G401 (cell line): Measurements from ENCODE around the gene PLAA. TPM values are rescaled to one million over a fixed set of nuclear protein-coding genes. Genes with fewer than 3 reads are reported as not detected.

Source experiments
- DNase-seq: peaks from one replicate; pipeline ENCODE4 v3.0.0-alpha.2; 2015; ENCODE audit warnings: low spot score
- in situ Hi-C: cut with HindIII; loops from 2 replicates; pipeline ENCODE4 v1.10.0; 2016; ENCODE audit warnings: low sequenced_read_pairs, mixed read lengths
- total RNA-seq: library from RNA; depleted of rRNA; stranded (reverse); fragments of >200 nt; shearing (Covaris generic); gene quantifications from 2 replicates; pipeline ENCODE4 v1.2.3, GENCODE V29; 2014; rRNA removed

Gene PLAA
- 19.8 and 23.4 TPM in 2 replicates for total RNA-seq

DNA sequence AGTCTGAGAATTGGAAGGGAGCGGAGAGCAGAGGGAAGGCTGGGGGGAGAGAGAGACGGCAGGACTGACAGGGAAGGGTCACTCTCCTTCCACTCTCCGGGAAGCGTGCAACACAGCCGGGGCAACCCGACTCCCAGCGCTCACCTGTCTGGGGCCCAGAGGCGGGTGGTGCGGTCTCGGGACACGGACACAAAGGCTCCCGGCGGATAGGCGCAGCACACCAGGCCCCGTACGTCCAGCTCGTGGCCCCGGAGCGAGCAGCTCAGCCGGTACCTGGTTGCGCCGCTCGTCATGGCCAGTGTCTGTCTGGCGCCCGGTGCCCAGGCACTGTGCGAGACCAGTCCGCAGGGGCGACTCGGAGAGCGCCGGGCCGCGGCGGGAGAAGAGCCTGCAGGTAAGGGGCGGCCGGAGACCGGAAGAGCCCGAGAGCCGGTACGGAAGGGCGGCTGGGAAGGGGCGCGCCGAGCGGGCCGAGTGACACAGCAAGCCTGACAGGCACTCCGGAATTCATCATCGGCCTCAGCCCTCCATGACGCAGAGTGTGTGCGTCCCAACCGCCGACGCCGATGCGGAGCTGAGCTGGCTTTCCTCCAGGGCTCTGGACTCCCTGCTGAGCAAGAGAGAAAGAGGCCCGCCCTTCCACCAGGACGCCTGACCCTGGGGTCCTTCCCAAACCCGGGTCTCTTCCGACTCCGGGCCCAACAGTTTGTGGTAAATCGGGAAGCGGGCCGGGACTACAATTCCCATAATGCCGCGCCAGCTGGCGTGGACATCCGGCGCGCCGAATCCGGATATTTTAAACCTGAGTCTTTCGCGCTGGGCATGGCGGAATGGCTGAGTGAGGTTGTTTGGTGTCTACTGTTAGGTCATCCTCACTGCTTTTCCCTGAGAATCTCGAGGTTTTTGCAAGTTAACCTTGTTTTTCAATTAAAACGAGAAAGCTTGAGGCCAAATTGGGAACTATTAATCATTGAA lies at the start of gene PLAA:
Gene PLAA (minus strand): TSS at position 490 of the 975 bp plus-strand sequence. CDS start 197 bp downstream, at position 293.
- peak; percentile 91 for DNase-seq
- in situ Hi-C loops: no loop called here

DNA sequence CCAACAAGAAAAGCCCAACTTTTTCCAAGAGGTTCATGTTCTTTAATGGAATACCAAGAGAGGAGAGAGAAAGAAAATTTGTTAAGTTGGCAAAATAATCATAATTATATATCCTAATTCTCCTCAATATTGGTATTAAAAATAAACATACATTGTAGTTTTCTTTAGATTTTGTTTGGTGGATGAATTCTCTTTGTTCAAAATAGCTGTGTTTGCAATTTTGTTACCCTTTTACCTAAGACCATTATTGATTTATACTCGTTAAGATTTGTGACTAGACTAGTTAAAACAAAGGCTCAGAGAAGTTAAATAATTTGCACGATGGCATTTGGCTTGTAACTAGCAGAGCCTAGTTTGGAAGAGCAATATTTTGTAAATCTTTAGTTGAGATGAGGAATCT lies 48.8 kb upstream of the PLAA start:
- DNase-seq: no peak
- in situ Hi-C loops: no loop called here

- in situ Hi-C loops: no loop called here
- DNase-seq: no peak
These were observed 36.3 kb upstream of the PLAA start for GRCh38 chr9:26983340-26983739.

GRCh38 chr9:26975728-26976707 lies 29.0 kb upstream of the PLAA start:
- peak; percentile 41 for DNase-seq
- in situ Hi-C loops: no loop called here

DNA sequence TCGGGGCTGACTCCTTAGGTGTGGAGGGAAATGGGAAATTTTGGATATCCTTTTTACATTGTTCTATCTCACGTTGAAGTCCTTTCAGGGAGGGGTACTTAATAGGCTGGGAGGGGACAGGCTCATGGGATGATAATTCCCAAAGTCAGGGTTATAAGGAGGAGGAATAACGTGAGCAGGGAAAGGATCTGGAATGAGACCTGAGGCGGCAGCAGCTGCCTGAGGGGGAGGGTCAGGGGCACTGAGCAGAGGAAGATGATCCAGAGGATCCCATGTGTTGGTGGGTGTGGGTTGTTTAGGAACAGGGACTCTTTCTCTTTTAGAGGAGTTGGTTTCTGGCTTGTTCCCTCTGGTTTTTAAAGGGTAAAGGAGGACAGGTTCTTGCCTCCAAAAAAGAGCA lies 27.9 kb upstream of the PLAA start:
- in situ Hi-C loops: no loop called here
- DNase-seq: no peak

DNA sequence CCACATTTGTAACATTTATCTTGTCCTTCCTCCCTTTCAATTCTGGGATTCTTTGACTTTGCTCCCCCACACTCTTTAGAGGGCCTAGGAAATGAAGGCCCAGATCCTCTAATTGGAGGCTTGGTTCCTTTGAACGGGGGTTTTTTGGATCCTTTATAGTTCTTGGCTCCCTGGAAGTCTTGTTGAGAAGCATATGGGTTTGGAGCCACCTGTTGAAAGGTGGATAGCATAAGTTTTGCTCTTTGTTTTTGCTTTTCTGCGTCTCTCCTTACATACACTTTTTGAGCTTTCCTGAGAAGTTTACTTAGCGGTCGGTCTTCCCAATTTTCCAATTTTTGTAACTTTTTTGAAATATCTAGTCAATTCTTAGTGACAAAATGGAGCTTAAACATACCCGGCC lies 26.9 kb upstream of the PLAA start:
- in situ Hi-C loops: no loop called here
- DNase-seq: no peak

GRCh38 chr9:26971721-26972120 lies 24.7 kb upstream of the PLAA start:
- DNase-seq: no peak
- in situ Hi-C loops: no loop called here

DNA sequence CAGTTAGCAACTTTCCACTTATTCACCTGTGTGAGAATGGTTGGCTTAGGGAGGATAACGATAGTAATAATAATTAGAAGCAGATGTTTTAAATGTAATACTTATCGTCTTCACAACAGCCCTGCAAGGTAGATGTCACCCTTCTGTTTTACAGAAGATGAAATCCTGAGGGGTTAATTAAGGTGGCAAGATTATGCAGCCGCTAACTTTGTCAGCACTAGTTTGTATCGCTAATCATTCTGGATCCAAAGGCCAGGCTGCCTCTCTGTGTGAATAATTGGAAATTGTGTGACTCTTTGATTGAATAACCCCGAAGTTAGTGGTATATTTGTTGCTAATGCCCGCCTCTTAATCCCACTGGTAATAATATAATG lies 9.8 kb upstream of the PLAA start:
- in situ Hi-C loops: no loop called here
- no peak for DNase-seq

GRCh38 chr9:26955921-26956859 lies 9.1 kb upstream of the PLAA start, which contains the start of gene IFT74:
TSS of gene IFT74 (plus strand) at chr9:26956412. CDS start at chr9:26961968, 5,556 bp downstream.
- peak; percentile 99 for DNase-seq
- in situ Hi-C loops: no loop called here

GRCh38 chr9:26955222-26955903 lies 8.3 kb upstream of the PLAA start:
- peak; percentile 37 for DNase-seq

DNA sequence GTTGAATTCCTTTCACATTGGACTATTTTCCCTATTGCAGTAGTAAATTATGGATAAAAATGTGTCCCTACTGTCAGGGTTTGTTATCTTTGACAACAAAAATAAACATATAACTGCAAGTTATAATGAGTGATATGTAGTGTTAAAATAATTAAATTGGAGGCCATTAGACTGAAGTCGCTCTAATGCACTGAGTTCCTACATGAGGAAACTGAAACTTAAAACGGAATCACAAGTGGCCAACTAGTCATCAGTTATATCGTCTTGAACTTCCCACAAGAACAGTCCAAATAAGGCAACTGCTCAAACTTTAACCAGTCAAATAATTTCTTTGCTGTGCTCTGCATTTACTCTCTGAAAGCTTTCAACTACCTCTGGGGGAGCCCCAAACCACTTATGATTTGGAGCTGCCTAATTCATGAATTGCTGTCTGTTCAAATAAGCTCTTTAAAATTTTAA lies 7.0 kb upstream of the PLAA start:
- in situ Hi-C loops: no loop called here
- no peak for DNase-seq

More at GRCh38 chr9:26955222-26955903, 8.3 kb upstream of the PLAA start:
- in situ Hi-C loops: no loop called here

- in situ Hi-C loops: no loop called here
These were observed 4.8 kb upstream of the PLAA start for GRCh38 chr9:26951794-26952193.

GRCh38 chr9:26950521-26950920 lies 3.5 kb upstream of the PLAA start:
- in situ Hi-C loops: no loop called here
- no peak for DNase-seq

More at GRCh38 chr9:26951794-26952193, 4.8 kb upstream of the PLAA start:
- no peak for DNase-seq

GRCh38 chr9:26949637-26950069 lies 2.6 kb upstream of the PLAA start:
- no peak for DNase-seq

GRCh38 chr9:26947736-26948135 lies 694 bp upstream of the PLAA start:
- in situ Hi-C loops: no loop called here

More at GRCh38 chr9:26949637-26950069, 2.6 kb upstream of the PLAA start:
- in situ Hi-C loops: no loop called here

GRCh38 chr9:26945591-26945990 lies 1.5 kb downstream of the PLAA start:
- DNase-seq: no peak
- in situ Hi-C loops: no loop called here

More at GRCh38 chr9:26947736-26948135, 694 bp upstream of the PLAA start:
- DNase-seq: no peak

DNA sequence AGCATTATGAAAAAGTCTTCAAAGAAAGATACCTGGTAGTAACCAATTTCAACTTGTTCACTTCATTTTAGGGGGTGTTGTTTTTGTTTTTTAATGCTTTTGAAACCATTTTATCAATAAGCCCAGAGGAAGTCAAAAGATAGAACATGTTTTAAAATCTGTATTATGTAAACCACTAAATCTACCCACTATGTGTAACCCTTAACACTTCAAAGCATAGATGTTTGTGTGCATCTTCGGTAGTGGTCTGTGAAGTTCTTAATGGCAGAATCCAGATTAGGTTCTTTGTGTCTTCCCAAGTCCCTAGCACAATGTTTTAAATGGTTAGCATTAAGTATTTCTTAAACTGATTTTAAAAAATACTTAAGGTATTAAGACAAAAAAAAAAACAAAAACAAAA lies 6.3 kb downstream of the PLAA start:
- no peak for DNase-seq
- in situ Hi-C loops: no loop called here
